HG02588 (cell line): ENCODE results near the gene THOC6.

Experiments used
- ATAC-seq: cut with Tn5 transposase; IDR thresholded peaks from one replicate; pipeline ENCODE4 v1.9.1; 2021; ENCODE audit warnings: mild to moderate bottlenecking, moderate library complexity; ENCODE audit not compliant: unreplicated experiment

THOC6 gene

DNA sequence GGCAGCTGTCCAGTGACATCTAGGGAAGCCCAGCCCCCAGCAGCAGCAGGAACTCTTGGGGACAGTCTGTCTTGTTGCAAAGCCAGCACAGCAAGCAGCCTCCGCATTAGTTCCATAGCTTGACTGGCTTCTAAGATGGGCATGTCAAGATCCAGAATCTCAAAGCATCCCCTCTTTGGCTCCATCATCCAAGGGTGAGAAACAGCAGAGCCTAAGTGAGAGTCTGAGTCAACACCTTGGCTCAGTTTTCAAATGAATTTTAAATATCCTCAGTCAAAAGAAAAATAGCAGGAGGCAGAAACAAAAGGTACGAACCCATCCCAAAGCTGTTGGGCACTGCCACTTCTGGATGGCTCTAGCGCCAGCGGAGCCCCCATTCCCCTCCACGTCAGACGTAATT is 8.9 kb upstream of the THOC6 start:
- ATAC-seq: no peak

DNA sequence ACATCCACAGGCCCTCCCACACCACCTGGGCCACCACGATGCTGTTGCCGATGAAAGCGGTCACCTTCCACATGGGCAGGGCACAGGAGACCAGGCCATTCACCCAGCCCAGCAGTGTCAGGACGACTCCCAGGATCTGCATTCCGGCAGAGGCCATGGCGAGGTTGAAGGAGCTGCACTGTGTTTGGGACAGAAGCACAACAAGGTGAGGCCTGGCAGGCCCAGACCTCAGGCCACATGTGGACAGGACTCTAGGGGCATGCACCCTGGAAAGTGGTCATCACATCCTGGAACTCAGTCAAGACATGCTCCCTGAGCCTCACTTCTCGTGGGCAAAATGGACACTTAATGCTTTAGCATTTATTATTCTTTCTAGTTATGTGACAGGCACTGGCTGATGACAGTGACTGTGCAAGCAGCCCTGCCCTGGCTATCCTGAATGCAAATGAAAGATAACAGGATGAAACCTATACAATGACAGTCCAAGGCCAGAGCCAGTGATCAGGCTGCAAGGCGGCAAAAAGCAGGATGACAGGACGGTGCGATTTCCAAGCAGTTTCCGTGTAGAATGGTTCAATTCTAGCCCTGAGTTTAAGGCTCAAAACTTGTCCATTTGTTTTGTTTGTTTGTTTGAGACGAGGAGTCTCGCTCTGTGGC is 7.8 kb upstream of the THOC6 start:
- no peak for ATAC-seq

DNA sequence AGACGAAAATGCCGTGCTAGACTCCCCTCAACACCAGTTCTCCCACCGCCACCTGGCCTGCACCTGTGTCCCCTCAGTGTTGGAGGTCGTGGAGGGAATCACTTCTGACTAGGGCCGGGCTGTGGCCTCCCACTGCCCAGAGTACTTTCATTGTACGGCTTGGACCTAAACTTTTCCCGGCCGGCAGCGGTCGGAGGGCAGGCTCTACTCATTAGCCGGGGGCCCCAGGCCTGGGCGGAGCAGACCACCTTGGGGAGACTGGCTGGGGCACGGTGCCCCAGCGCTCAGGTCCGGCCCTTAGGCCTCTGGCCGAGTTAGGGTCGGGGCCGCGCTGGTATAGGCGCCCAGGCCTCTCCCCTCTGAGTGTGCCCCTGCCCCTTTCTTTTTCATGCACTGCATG is 6.5 kb upstream of the THOC6 start:
- ATAC-seq: no peak

DNA sequence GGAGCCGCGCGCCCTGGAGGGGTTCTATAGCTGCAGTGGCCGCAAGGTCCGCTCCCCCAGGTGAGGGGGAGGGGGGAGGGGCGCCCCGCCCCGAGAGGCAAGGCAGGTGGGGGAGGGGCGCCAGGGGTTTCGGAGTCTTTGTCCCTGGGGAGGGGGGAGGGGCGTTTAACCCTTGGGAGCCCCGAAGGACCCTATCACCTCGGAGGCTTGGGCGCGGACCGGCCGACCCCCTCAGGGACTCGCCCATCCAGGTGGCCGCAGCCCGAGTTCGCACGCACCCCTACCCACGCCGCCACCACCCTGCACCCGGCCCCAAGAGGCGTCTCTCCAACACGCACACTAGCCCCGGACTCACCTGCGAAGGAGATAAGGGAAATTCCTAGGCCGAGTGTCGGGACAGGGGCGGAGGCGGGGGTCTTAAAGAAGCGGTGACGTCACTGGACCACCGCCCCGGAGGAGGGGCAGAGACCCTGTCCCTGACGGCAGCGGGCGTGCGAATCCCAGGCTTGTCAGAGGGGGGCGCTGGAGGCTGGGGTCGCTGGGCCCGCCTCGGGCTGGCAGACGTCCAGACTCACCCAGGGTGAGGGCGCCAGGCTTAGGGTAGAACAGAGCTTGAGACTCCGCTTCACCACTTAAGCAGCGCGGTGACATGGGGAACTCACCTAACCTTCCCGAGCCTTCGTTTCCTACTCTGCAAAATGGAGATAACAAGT is 5.9 kb upstream of the THOC6 start, which contains the start of gene CLDN6:
TSS of gene CLDN6 (minus strand) at position 390 of the 713 bp plus-strand sequence. CDS start 2,162 bp downstream, outside the sequence.
- no peak for ATAC-seq

DNA sequence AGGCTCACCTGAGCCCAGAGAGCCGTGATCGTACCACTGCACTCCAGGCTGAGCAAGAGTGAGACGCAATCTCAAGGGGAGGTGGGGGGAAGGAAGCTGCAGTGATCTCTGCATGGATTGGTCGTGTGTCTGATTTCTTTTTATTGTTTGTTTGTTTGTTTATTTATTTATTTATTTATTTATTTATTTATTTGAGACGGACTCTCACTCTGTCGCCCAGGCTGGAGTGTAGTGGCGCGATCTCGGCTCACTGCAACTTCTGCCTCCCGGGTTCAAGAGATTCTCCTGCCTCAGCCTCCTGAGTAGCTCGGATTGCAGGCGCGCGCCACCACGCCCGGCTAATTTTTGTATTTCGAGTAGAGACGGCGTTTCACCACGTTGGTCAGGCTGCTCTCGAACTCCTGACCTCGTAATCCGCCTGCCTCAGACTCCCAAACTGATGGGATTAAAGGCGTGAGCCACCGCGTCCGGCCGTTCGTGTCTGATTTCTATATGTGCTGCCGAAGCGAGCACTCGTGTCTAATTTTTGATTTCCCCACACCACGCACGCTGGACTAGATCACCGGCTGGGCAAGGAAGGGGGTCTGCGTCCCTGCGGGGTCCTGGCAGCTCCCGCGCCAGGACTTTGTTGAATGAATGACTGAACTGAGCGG is 4.1 kb upstream of the THOC6 start:
- ATAC-seq: no peak

DNA sequence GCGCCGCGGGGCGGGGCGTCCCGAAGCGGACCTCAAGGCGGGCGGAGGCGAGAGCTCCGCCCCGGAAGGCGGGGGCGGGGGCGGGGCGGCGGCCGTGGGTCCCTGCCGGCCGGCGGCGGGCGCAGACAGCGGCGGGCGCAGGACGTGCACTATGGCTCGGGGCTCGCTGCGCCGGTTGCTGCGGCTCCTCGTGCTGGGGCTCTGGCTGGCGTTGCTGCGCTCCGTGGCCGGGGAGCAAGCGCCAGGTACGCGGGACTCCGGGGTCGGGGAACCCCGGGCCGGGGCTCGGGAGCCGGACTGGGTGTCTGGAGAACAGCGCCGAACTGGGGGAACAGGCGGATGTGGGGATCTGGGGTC is 3.6 kb upstream of the THOC6 start, which contains the start of gene TNFRSF12A:
TSS of gene TNFRSF12A (plus strand) at position 122 of the 357 bp plus-strand sequence. CDS start at position 152, 30 bp downstream.
- no peak for ATAC-seq

DNA sequence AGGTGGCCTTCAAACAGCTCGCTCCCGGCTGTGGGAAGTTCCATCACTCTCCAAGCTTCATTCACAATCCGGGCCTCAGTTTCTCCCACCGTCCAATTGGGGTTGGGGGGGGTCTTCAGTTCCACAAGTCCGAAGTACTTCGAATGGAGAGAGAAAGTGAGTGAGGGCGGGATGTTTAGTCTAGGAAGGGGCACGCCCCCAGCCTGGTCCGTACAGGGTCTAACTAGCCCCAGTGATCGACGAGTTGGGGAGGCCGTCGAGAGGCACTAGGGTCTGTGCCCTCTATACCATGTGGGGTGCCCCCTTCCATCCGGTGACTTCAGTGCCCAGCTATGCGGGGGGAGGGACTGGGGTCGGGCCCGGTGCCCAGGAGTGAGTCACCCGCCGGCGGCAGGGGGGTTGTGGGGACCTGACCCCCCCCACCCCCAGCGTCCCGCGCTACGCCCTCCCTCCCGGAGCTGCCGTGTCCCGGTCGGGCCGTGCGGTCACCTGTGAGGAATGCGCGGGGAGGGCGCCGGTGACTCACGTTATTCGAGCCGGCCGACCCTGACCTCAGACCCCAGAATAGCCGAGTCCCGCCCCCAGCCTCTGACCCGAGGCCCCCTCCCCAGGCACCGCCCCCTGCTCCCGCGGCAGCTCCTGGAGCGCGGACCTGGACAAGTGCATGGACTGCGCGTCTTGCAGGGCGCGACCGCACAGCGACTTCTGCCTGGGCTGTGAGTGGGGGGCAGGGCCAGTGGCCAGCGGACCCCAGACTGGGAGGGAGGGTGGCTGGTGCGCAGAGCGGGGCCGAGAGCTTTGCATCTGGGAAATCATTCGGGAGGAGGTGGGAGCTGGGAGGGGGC is 3.0 kb upstream of the THOC6 start:
- no peak for ATAC-seq

DNA sequence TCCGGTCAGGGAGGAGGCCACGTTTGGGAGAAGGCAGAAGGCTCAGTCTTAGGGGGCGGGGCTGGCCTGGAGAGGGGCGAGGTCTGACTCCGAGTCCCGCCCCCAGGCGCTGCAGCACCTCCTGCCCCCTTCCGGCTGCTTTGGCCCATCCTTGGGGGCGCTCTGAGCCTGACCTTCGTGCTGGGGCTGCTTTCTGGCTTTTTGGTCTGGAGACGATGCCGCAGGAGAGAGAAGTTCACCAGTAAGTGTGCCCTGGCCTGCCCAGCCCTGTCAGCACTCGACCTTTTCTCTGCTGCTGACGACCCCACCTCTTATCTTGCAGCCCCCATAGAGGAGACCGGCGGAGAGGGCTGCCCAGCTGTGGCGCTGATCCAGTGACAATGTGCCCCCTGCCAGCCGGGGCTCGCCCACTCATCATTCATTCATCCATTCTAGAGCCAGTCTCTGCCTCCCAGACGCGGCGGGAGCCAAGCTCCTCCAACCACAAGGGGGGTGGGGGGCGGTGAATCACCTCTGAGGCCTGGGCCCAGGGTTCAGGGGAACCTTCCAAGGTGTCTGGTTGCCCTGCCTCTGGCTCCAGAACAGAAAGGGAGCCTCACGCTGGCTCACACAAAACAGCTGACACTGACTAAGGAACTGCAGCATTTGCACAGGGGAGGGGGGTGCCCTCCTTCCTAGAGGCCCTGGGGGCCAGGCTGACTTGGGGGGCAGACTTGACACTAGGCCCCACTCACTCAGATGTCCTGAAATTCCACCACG is 2.2 kb upstream of the THOC6 start:
- ATAC-seq: no peak

DNA sequence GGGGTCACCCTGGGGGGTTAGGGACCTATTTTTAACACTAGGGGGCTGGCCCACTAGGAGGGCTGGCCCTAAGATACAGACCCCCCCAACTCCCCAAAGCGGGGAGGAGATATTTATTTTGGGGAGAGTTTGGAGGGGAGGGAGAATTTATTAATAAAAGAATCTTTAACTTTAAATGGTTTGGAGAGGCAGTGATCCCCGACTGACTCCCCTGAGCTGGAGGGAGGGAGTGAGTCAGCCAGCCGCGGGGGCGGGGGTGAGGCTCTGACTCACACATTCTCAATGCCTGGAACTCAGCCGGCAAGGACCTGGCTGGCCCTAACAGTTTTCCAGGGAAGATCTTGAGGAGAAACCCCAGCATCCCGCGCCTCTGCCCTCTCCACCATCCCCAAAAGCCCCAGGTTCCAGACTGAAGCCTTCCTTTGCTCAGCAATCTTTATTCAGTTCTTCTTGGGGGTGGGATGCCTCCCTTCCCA is 1.6 kb upstream of the THOC6 start:
- no peak for ATAC-seq

DNA sequence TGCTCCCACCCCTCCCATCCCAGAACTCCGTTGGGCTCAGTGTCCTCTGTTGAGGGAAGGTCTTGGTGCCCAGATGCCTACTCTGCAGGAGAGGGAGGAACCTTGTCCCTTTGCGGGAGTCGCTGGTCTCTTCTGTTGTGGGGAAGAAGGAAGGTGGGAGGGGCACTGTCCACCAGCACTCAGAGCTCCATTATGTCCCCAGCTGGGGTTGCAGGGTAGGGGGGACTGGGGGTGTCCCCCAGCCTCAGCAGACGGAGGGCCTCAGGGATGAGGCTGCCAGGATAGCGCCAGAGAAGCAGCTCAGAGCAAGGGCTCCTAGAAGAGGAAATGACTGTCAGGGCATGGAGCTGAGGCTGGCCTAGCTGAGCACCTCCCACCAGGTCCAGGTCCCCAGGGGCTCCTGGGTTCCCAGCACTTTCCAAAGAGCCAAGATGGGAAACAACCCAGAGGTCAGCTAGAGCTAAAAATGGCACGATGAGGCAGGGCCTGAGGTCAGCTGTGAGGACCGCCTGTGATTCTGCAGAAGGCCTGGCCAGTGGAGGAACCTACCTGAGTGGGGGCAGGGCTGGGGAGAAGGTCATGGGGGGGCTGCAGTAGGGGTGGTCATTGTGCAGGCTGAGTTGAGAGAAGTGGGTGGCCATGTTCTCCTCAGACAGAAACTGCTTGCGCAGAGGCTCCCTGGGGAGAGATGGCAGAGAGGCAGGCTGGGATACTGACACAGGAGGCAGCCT is 986 bp upstream of the THOC6 start:
- ATAC-seq: no peak

DNA sequence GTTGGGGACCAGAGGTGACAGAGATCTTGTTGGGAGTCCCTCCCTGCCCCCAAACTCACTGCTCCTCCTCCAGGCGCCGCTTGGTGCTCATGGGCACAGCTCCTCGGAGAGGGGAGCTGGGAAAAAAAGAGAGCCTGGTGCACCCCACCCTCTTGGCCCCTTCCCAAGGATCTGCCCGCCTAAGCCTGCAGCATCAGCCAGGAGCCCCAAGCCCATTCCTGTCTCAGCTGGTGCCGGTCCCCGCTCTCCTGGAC is 493 bp upstream of the THOC6 start:
- no peak for ATAC-seq

DNA sequence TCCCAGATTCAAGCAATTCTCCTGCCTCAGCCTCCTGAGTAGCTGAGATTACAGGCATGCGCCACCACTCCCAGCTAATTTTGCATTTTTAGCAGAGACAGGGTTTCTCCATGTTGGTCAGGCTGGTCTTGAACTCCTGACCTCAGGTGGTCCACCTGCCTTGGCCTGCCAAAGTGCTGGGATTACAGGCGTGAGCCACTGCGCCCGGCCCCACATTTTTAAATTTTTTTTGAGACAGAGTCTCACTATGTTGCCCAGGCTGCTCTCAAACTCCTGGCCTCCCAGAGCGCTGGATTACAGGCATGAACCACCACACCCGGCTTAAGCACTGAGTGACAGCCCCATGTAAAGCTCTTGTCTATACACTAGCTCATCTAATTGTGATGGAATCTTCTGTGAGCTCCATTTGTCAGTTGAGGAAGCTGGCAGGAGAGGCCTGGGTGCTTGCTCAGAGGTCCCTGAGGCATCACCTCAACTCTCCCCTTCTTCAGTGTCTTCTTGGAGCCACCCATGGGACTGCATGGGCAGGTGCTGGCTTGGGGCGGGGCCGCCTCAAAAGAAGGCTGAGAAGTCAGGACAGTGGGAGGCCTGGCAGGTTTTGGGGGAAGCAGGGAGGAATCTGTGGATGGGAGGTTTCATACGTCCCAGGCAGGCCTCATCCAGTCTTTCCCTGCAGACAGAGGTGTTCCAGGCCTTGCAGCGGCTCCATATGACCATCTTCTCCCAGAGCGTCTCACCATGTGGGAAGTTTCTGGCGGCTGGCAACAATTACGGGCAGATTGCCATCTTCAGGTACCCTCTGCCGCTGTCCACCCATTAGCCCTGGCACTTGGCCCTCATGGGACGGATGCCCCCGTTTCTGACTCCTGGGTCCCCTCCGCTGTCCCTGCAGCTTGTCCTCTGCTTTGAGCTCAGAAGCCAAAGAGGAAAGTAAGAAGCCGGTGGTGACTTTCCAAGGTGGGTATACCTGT is 1.5 kb downstream of the THOC6 start:
- ATAC-seq: no peak

DNA sequence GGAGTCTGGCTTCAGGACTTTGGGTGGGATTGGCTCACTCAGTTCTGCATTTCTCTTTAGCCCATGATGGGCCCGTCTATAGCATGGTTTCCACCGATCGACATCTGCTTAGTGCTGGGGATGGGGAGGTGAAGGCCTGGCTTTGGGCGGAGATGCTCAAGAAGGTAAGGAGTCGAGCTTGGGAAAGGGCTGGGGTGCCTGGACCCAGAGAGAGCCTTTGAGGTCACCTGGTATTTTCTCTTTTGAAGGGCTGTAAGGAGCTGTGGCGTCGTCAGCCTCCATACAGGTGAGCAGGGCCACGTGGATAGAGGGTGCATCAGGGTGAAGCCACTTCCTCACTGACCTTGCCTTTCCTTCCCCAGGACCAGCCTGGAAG is 2.2 kb downstream of the THOC6 start:
- no peak for ATAC-seq

DNA sequence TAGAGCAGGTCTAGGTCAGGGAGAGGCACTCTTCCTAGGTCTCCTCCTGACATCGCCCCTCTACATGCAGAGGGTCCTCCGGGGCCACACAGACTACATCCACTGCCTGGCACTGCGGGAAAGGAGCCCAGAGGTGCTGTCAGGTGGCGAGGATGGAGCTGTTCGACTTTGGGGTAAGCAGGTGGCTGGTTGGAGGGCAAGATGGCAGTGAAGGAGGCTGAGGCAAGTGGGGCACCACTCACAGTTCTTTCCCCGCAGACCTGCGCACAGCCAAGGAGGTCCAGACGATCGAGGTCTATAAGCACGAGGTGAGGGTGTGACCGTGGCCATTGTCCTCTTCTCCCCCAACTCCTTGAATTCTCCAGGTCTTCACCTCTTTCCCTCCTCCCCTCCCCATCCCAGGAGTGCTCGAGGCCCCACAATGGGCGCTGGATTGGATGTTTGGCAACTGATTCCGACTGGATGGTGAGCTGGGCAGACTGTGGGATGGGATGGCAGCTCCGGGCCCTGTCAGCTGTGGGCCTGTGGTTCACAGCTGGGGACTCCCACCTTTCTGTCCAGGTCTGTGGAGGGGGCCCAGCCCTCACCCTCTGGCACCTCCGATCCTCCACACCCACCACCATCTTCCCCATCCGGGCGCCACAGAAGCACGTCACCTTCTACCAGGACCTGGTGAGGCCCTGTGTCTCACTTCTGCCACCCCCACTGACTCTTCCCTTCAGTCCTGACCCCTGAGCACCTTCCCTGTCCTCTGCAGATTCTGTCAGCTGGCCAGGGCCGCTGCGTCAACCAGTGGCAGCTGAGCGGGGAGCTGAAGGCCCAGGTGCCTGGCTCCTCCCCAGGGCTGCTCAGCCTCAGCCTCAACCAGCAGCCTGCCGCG is 3.0 kb downstream of the THOC6 start:
- no peak for ATAC-seq

DNA sequence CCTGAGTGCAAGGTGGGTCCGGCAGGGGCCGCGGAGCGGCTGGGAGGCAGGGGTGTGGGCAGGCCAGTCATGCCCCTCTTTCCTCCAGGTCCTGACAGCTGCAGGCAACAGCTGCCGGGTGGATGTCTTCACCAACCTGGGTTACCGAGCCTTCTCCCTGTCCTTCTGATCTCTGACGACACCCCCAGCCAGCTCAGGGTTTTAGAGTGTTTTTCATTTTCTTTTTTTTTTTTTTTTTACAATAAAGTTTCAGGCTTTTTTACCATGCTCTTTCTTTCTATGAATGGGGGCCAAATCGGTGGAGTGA is 3.6 kb downstream of the THOC6 start:
- ATAC-seq: no peak

DNA sequence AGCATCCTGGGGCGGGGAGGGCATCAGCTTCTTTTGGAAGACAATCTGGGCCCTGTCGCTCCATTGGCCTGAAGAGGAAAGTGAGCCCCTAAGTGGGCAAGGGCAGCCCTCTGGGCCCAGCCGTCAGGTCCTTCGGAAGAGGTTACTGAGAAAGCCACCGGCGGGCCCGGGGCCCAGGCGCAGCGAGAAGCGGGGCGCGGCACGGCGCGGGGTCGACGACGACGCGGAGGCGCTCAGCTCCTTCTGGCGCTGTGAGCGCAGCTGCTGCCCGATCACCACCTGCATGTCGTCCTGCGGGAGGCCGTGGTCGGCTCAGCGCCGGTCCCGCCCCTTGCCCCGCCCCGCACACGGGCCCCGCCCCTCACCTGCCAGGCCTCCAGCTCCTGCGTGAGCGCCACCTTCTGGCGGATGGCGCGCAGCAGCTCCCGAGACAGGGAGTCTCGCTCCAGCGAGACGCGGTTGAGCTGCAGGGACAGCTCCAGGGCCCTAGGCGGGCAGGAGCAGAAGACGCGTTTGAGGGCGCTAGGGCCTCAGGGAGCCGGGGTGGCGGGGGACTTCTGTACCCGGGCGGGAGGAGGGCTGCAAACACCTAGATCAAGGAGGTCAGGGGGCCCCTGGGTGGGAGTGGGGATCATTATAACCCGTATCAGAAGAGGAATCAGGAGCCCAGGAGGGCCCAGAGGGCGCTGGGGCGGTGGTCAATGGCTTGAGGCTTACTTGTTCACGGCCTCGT is 4.3 kb downstream of the THOC6 start:
- peak; percentile 28 for ATAC-seq

DNA sequence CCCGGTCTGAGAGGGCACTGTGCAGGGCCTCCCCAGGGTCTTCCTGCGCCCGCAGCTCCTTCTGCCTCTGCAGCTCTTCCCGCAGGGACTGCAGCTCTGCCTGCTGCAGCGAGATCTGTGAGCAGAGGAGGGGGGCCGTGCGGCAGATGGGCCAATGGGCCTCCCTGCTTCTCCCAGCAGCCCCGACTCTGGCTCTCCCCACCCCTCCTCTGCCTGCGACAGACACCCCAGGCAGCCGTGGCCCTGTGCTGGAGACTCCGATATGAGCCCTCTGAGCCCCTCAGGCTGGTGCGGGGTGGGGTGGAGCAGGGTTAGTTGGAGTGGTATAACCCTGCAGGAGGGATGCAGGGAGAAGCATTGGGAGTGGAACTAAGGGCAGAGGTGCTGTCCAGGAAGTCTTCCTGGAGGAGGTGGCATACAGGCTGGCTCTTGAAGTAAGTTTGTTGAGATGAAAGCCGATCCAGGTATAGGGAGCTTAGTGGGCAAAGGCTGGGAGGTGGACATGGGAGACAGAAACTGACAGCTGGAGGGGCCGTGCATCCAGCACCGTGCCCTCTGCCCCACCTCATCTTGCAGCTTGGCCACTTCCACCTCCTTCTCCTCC is 5.0 kb downstream of the THOC6 start:
- no peak for ATAC-seq
